Natural killer cell (primary cell): ENCODE measurements around the gene MYBPH. TPM values are rescaled to one million over a fixed set of nuclear protein-coding genes. Genes with fewer than 3 reads are reported as not detected.

Source experiments
- ATAC-seq, 3 donors: fragments of 150-1000 bp in 2 of 3; fragments of 200-7000 bp in 1 of 3; cut with Tn5 transposase; 1 replicate in 1 of 3; 2 replicates in 2 of 3; pipeline ENCODE4 v1.10.0; 2021; ENCODE audit warnings: mild to moderate bottlenecking in 2 of 3, moderate library complexity in 2 of 3
- DNase-seq, 2 donors: peaks; one replicate each; pipeline versions ENCODE4 v3.0.0 to v3.0.0-alpha.2; 2013 to 2021; ENCODE audit warnings: mixed read lengths in 1 of 2
- H3K27ac ChIP-seq: one replicate; pipeline ENCODE4 v1.5.1; 2013; ENCODE audit warnings: mild to moderate bottlenecking, low read length
- H3K27me3 ChIP-seq: one replicate; pipeline ENCODE4 v1.6.1; 2013; ENCODE audit warnings: low read length; ENCODE audit not compliant: control insufficient read depth, insufficient read depth
- H3K36me3 ChIP-seq: one replicate; pipeline ENCODE4 v1.6.1; 2013; ENCODE audit warnings: low read length; ENCODE audit not compliant: control insufficient read depth, insufficient read depth
- H3K4me1 ChIP-seq: one replicate; pipeline ENCODE4 v1.6.1; 2013; ENCODE audit warnings: low read length; ENCODE audit not compliant: control insufficient read depth, insufficient read depth
- H3K4me3 ChIP-seq: one replicate; pipeline ENCODE4 v1.5.1; 2013; ENCODE audit warnings: low read length
- H3K9me3 ChIP-seq: one replicate; pipeline ENCODE4 v1.6.1; 2013; ENCODE audit warnings: low read length; ENCODE audit not compliant: control insufficient read depth, insufficient read depth
- H3K27ac Mint-ChIP-seq, 2 donors: one replicate each; pipeline ENCODE4 v1.8.0; 2022; ENCODE audit warnings: mild to moderate bottlenecking in 2 of 2, mixed read lengths in 2 of 2, moderate library complexity in 1 of 2
- H3K27me3 Mint-ChIP-seq, 2 donors: one replicate each; pipeline ENCODE4 v1.8.0; 2022; ENCODE audit warnings: low read depth in 2 of 2, mixed read lengths in 2 of 2
- H3K36me3 Mint-ChIP-seq: one replicate; pipeline ENCODE4 v1.8.0; 2022; ENCODE audit warnings: mixed read lengths
- H3K4me1 Mint-ChIP-seq, 2 donors: one replicate each; pipeline ENCODE4 v1.8.0; 2022; ENCODE audit warnings: mixed read lengths in 2 of 2
- H3K4me3 Mint-ChIP-seq: one replicate; pipeline ENCODE4 v1.8.0; 2022; ENCODE audit warnings: mild to moderate bottlenecking, moderate library complexity, mixed read lengths
- H3K9me3 Mint-ChIP-seq, 2 donors: one replicate each; pipeline ENCODE4 v1.8.0; 2022; ENCODE audit warnings: mixed read lengths in 2 of 2
- WGBS: methylation state at CpG from one replicate; pipeline ENCODE4 v1.1.7; 2013; ENCODE audit warnings: missing lambda C conversion rate; ENCODE audit not compliant: insufficient coverage; 5-methylcytosine and 5-hydroxymethylcytosine counted together
- intact Hi-C: fragments of 100-400 bp; cut with micrococcal nuclease; formaldehyde crosslinking; loops from one replicate; pipeline ENCODE4 v1.14.2; 2022
- total RNA-seq, 4 donors: library from RNA; stranded (reverse); fragments of 120-200 nt in 1 of 4; gene quantifications; one replicate each; pipeline versions ENCODE4 v1.2.3 to v1.2.4, GENCODE V29; 2013 to 2022
- TF ChIP-seq, protein P1 (sequence below): fragments of 200-600 bp; IDR thresholded peaks from one replicate; pipeline ENCODE4 v1.8.0; 2022; ENCODE audit warnings: antibody characterized with exemption

MYBPH gene
- total RNA-seq, 3 donors from 2014 or later (not counting 1 experiment from before 2014, with no cell fraction given): not detected

DNA sequence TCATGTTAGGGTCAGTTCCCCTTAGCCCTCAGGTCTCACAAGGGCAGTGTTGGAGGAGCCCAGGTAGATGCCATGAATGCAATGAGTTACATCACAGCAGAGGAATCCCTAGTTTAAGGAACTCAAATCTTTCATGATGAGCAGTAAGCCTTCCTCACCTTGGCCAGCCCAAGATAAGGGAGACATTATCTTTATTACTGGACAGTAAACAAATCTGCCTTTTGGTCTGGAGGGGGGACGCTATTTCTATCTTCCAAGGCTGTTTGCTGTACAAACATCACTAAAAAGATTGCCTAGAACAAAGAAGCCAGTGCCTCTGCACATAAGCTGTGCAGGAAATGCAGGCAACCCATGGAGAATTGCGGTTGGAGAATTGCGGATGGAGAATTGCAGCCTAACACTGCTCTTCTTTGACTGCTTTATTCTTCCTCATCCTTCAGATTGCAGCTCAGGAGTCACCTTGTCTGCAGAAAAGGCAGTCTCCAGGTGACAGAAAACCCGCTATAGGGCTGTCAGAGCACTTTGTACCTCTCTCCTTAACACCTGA, 13.1 kb upstream of the MYBPH start:
- H3K27ac Mint-ChIP-seq: no peak overlapping the region
- H3K4me3 ChIP-seq: no peak overlapping the region
- ATAC-seq (no peak), DNase-seq (no peak)
- H3K36me3 Mint-ChIP-seq: no peaks in the 10 kb centered on the region
- TF ChIP-seq, protein P1, sequence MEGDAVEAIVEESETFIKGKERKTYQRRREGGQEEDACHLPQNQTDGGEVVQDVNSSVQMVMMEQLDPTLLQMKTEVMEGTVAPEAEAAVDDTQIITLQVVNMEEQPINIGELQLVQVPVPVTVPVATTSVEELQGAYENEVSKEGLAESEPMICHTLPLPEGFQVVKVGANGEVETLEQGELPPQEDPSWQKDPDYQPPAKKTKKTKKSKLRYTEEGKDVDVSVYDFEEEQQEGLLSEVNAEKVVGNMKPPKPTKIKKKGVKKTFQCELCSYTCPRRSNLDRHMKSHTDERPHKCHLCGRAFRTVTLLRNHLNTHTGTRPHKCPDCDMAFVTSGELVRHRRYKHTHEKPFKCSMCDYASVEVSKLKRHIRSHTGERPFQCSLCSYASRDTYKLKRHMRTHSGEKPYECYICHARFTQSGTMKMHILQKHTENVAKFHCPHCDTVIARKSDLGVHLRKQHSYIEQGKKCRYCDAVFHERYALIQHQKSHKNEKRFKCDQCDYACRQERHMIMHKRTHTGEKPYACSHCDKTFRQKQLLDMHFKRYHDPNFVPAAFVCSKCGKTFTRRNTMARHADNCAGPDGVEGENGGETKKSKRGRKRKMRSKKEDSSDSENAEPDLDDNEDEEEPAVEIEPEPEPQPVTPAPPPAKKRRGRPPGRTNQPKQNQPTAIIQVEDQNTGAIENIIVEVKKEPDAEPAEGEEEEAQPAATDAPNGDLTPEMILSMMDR: no peak
- intact Hi-C loops: no loop called here
- 84% methylated on average over 4 of the region's 4 CpGs for WGBS
- no peak overlapping the region for H3K27ac ChIP-seq
- no peak overlapping the region for H3K4me3 Mint-ChIP-seq
- H3K4me1 Mint-ChIP-seq: peaks cover 0 to 3% of the 10 kb centered on the region in 2 donors
- no peaks in the 10 kb centered on the region for H3K9me3 Mint-ChIP-seq
- no peaks in the 10 kb centered on the region for H3K27me3 ChIP-seq
- H3K4me1 ChIP-seq: no peaks in the 10 kb centered on the region
- H3K9me3 ChIP-seq: no peaks in the 10 kb centered on the region
- no peaks in the 10 kb centered on the region for H3K36me3 ChIP-seq
- H3K27me3 Mint-ChIP-seq: peaks cover 10 to 15% of the 10 kb centered on the region in 2 donors

DNA sequence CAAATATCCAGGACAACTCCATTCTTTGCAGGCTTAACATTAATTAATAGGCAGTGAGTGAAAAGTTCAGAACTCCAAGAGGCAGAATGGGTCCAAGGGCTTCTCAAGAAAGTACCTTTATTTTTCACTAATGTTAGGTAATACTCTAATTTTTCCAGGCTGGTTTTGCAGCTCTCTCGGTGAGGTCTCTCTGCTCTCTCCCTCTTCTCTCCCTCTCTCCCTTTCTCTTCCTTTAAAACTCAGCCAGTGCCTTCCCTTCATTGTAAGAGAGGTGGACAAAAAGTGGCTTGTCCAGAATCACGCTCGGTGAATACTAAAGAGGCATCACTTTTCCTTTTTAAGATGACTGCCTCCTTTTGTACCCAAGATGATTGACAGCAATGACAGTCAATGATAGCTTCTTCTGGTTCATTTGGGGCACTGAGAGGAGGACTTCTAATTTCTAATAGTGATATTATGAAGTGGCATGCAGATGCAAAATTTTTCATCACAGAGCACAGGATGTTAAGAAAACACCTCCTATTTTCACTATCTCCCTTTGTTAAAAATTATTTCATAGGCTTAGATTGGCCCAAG, 12.2 kb upstream of the MYBPH start:
- DNase-seq: no peak
- Mint-ChIP-seq H3K27ac (no peak overlapping the region), H3K4me1 (peaks cover 0 to 3% of the 10 kb centered on the region in 2 donors), H3K4me3 (no peak overlapping the region), H3K36me3 (no peaks in the 10 kb centered on the region), H3K27me3 (peaks cover 10 to 15% of the 10 kb centered on the region in 2 donors), H3K9me3 (no peaks in the 10 kb centered on the region)
- no peaks in the 10 kb centered on the region for H3K36me3 ChIP-seq
- TF ChIP-seq, protein P1: no peak
- H3K4me3 ChIP-seq: no peak overlapping the region
- intact Hi-C loops: no loop called here
- no peak for ATAC-seq
- no peaks in the 10 kb centered on the region for H3K4me1 ChIP-seq
- no peaks in the 10 kb centered on the region for H3K9me3 ChIP-seq
- no peaks in the 10 kb centered on the region for H3K27me3 ChIP-seq
- H3K27ac ChIP-seq: no peak overlapping the region
- WGBS: 74% methylated on average over 2 of the region's 3 CpGs

DNA sequence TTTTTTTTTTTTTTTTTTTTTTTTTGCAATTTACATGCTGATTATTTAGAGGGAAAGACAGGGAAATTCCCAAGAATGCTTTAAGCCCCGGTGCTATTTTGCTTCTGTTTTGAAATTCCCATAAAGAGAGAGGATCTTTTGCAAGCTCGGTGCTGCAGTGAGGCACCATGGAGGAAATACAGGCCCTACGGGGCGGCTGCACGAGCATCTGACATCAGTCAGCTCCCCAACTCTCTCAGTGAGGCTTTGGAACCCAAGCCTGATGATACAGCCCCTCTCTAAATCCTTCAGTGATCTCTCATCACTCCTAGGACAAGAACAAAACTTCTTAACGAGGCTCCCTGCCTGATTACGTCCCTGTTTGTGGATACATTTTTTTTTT, 11.7 kb upstream of the MYBPH start:
- Mint-ChIP-seq H3K4me1 (peaks cover 0 to 3% of the 10 kb centered on the region in 2 donors), H3K27me3 (peaks cover 10 to 15% of the 10 kb centered on the region in 2 donors), H3K9me3 (no peaks in the 10 kb centered on the region), H3K36me3 (no peaks in the 10 kb centered on the region), H3K4me3 (no peak overlapping the region), H3K27ac (no peak overlapping the region)
- ATAC-seq: no peak
- H3K27ac ChIP-seq: no peak overlapping the region
- WGBS: 76% methylated on average over 7 of the region's 7 CpGs
- DNase-seq: no peak
- H3K27me3 ChIP-seq: no peaks in the 10 kb centered on the region
- TF ChIP-seq, protein P1: no peak
- no peaks in the 10 kb centered on the region for H3K9me3 ChIP-seq
- H3K4me3 ChIP-seq: no peak overlapping the region
- H3K4me1 ChIP-seq: no peaks in the 10 kb centered on the region
- intact Hi-C loops: no loop called here
- no peaks in the 10 kb centered on the region for H3K36me3 ChIP-seq
